ENCODE results near the gene ENTPD8. TPM values are rescaled to one million over a fixed set of nuclear protein-coding genes. Genes with fewer than 3 reads are reported as not detected.
"Not testable (repeated sequence)": the region's sequence is repeated elsewhere in the genome, so short reads cannot be mapped to it uniquely, and the experiment has no call there.

The ENTPD8 gene
- polyA plus RNA-seq, 2 donors = 0.04 to 0.05 TPM

- Histone ChIP-seq H3K4me3 (ENCODE audit: low read depth in 1 of 2, low read length in 2 of 2) (no peak overlapping the region), H3K36me3 (ENCODE audit: control insufficient read depth in 2 of 2, insufficient read depth in 2 of 2, low read length in 1 of 2) (peaks cover 0 to 7% of the 10 kb centered on the region in 2 donors), H3K27me3 (ENCODE audit: control insufficient read depth in 1 of 2, insufficient read depth in 2 of 2, low read length in 2 of 2) (no peaks in the 10 kb centered on the region), H3K27ac (ENCODE audit: low read depth in 2 of 2, low read length in 1 of 2) (peak overlapping the region; percentile 31 to 39), H3K9me3 (ENCODE audit: control insufficient read depth in 2 of 2, insufficient read depth in 1 of 2, low read depth in 1 of 2, low read length in 1 of 2) (no peaks in the 10 kb centered on the region), H3K4me1 (ENCODE audit: control insufficient read depth in 2 of 2, insufficient read depth in 2 of 2, low read length in 1 of 2) (no peaks in the 10 kb centered on the region)
- WGBS, 2 donors = 71 to 78% methylated on average over 34 of the region's 34 CpGs
Observed at GRCh38 chr9:137387114-137387890, 53.9 kb downstream of the ENTPD8 start.

- not testable (repeated sequence) for H3K4me1 ChIP-seq (ENCODE audit: control insufficient read depth in 2 of 2, insufficient read depth in 2 of 2, low read length in 1 of 2); H3K27me3 ChIP-seq (ENCODE audit: control insufficient read depth in 1 of 2, insufficient read depth in 2 of 2, low read length in 2 of 2); H3K9me3 ChIP-seq (ENCODE audit: control insufficient read depth in 2 of 2, insufficient read depth in 1 of 2, low read depth in 1 of 2, low read length in 1 of 2); H3K27ac ChIP-seq (ENCODE audit: low read depth in 2 of 2, low read length in 1 of 2); H3K36me3 ChIP-seq (ENCODE audit: control insufficient read depth in 2 of 2, insufficient read depth in 2 of 2, low read length in 1 of 2); H3K4me3 ChIP-seq (ENCODE audit: low read depth in 1 of 2, low read length in 2 of 2)
- 83 to 87% methylated on average over 12 of the region's 12 CpGs for WGBS, 2 donors
Observed at GRCh38 chr9:137386507-137387113, 54.5 kb downstream of the ENTPD8 start.

- Histone ChIP-seq H3K4me1 (ENCODE audit: control insufficient read depth in 2 of 2, insufficient read depth in 2 of 2, low read length in 1 of 2) (no peaks in the 10 kb centered on the region), H3K36me3 (ENCODE audit: control insufficient read depth in 2 of 2, insufficient read depth in 2 of 2, low read length in 1 of 2) (peaks cover 0 to 3% of the 10 kb centered on the region in 2 donors), H3K4me3 (ENCODE audit: low read depth in 1 of 2, low read length in 2 of 2) (no peak overlapping the region), H3K9me3 (ENCODE audit: control insufficient read depth in 2 of 2, insufficient read depth in 1 of 2, low read depth in 1 of 2, low read length in 1 of 2) (no peaks in the 10 kb centered on the region), H3K27ac (ENCODE audit: low read depth in 2 of 2, low read length in 1 of 2) (no peak overlapping the region), H3K27me3 (ENCODE audit: control insufficient read depth in 1 of 2, insufficient read depth in 2 of 2, low read length in 2 of 2) (no peaks in the 10 kb centered on the region)
- 91 to 95% methylated on average over 25 to 26 of the region's 26 CpGs for WGBS, 2 donors
Observed at GRCh38 chr9:137385061-137385655, 56.0 kb downstream of the ENTPD8 start.

Other genes starting within 250 kb of the ENTPD8 start
- gene TPRN, start 240.6 kb downstream of the ENTPD8 start, polyA plus RNA-seq = 10 to 100 TPM; 12.8 to 19.9 TPM
- gene TMEM203, start 235.7 kb downstream of the ENTPD8 start, polyA plus RNA-seq = 10 to 100 TPM; 21.6 to 27.5 TPM
- gene NDOR1, start 235.7 kb downstream of the ENTPD8 start, polyA plus RNA-seq = 10 to 100 TPM in 1 of 2 donors, 1 to 10 TPM in 1; 5.7 to 12.2 TPM
- gene RNF208, start 219.1 kb downstream of the ENTPD8 start, polyA plus RNA-seq = 10 to 100 TPM; 13.3 to 28.5 TPM
- 100 to 1,000 TPM; 334 to 342 TPM for gene CYSRT1, start 216.2 kb downstream of the ENTPD8 start, polyA plus RNA-seq
- 1 to 10 TPM; 3.7 to 5.5 TPM for gene RNF224, start 213.9 kb downstream of the ENTPD8 start, polyA plus RNA-seq
- 1 to 10 TPM; 1.3 to 1.6 TPM for gene SLC34A3, start 210.5 kb downstream of the ENTPD8 start, polyA plus RNA-seq
- gene TUBB4B, start 200.1 kb downstream of the ENTPD8 start, polyA plus RNA-seq = 100 to 1,000 TPM; 415 to 578 TPM
- gene STPG3, start 190.1 kb downstream of the ENTPD8 start, polyA plus RNA-seq = not detected
- 10 to 100 TPM; 31.7 to 34.7 TPM for gene NELFB, start 186.0 kb downstream of the ENTPD8 start, polyA plus RNA-seq
- gene TOR4A, start 163.6 kb downstream of the ENTPD8 start, polyA plus RNA-seq = 1 to 10 TPM; 1.5 to 4.3 TPM
- gene NRARP, start 139.1 kb downstream of the ENTPD8 start, polyA plus RNA-seq = 1 to 10 TPM; 1.6 to 7.8 TPM
- gene EXD3, start 18.2 kb downstream of the ENTPD8 start, polyA plus RNA-seq = 10 to 100 TPM in 1 of 2 donors, 1 to 10 TPM in 1; 9.7 to 20.8 TPM
- gene NOXA1, start 18.0 kb downstream of the ENTPD8 start, polyA plus RNA-seq = 10 to 100 TPM in 1 of 2 donors, 1 to 10 TPM in 1; 6.5 to 14.3 TPM
- 10 to 100 TPM; 20.7 to 26.1 TPM for gene NSMF, start 18.0 kb upstream of the ENTPD8 start, polyA plus RNA-seq
- gene PNPLA7, start 109.0 kb upstream of the ENTPD8 start, polyA plus RNA-seq = 1 to 10 TPM; 2.3 to 3.9 TPM
- 10 to 100 TPM; 49.3 to 53.0 TPM for gene MRPL41, start 110.5 kb upstream of the ENTPD8 start, polyA plus RNA-seq
- gene DPH7, start 137.6 kb upstream of the ENTPD8 start, polyA plus RNA-seq = 10 to 100 TPM; 20.5 to 36.0 TPM
- gene ZMYND19, start 149.2 kb upstream of the ENTPD8 start, polyA plus RNA-seq = 10 to 100 TPM; 25.9 to 33.2 TPM
- 100 to 1,000 TPM in 1 of 2 donors, 10 to 100 TPM in 1; 68.5 to 207 TPM for gene ARRDC1, start 164.3 kb upstream of the ENTPD8 start, polyA plus RNA-seq
- gene EHMT1, start 177.6 kb upstream of the ENTPD8 start, polyA plus RNA-seq = 10 to 100 TPM; 26.6 to 42.3 TPM